Caco-2 (cell line): Measurements from ENCODE around the gene ST6GALNAC5. TPM values are rescaled to one million over a fixed set of nuclear protein-coding genes. Genes with fewer than 3 reads are reported as not detected.

ENCODE experiments used
- BruUV-seq: library from RNA; stranded (reverse); fragments of 400-500 nt; replicated peaks from 2 replicates; lab custom pipeline; 2021; lab: Mats Ljungman, UMichigan
- CTCF ChIA-PET: fragments of 300-600 bp; sonication (Branson Sonifier 250); formaldehyde crosslinking; loops from one replicate; lab custom pipeline; 2022; ENCODE audit warnings: antibody characterized with exemption; lab: Charles Lee
- POLR2A ChIA-PET: fragments of 300-600 bp; sonication (Branson Sonifier 250); formaldehyde crosslinking; loops from one replicate; lab custom pipeline; 2022; ENCODE audit warnings: antibody characterized with exemption; lab: Charles Lee
- DNase-seq, 2 experiments: peaks; one replicate each; pipeline versions ENCODE4 v3.0.0 to v3.0.0-alpha.2; 2020 to 2022
- H3K27me3 ChIP-seq: replicated peaks from 2 replicates; pipeline ENCODE4 v1.6.0; 2011; ENCODE audit warnings: low read length; ENCODE audit not compliant: control insufficient read depth, insufficient read depth
- H3K36me3 ChIP-seq: 2 replicates; pipeline ENCODE4 v1.5.1; 2011; ENCODE audit warnings: low read length; ENCODE audit not compliant: control insufficient read depth, insufficient read depth
- H3K4me1 ChIP-seq: fragments of 250-450 bp; sonication (Bioruptor Pico); 2 replicates; pipeline ENCODE4 v1.5.1; 2020; ENCODE audit warnings: mild to moderate bottlenecking
- H3K4me3 ChIP-seq: 2 replicates; pipeline ENCODE4 v1.5.1; 2011; ENCODE audit warnings: low read depth, mild to moderate bottlenecking, control low read depth, low read length
- H3K9me3 ChIP-seq: fragments of 250-450 bp; sonication (Bioruptor Pico); 2 replicates; pipeline ENCODE4 v1.5.1; 2020; ENCODE audit warnings: mild to moderate bottlenecking, moderate library complexity
- H3K27ac Mint-ChIP-seq: one replicate; pipeline ENCODE4 v1.8.0; 2022; ENCODE audit warnings: mixed read lengths; ENCODE audit not compliant: unreplicated experiment
- H3K27me3 Mint-ChIP-seq: one replicate; pipeline ENCODE4 v1.8.0; 2022; ENCODE audit warnings: mixed read lengths; ENCODE audit not compliant: insufficient read depth, unreplicated experiment
- H3K36me3 Mint-ChIP-seq: one replicate; pipeline ENCODE4 v1.8.0; 2022; ENCODE audit warnings: mild to moderate bottlenecking, mixed read lengths; ENCODE audit not compliant: insufficient read depth, unreplicated experiment
- H3K4me1 Mint-ChIP-seq: one replicate; pipeline ENCODE4 v1.8.0; 2022; ENCODE audit warnings: low read depth, mixed read lengths; ENCODE audit not compliant: unreplicated experiment
- H3K4me3 Mint-ChIP-seq: one replicate; pipeline ENCODE4 v1.8.0; 2022; ENCODE audit warnings: mild to moderate bottlenecking, moderate library complexity, mixed read lengths; ENCODE audit not compliant: unreplicated experiment
- H3K9me3 Mint-ChIP-seq: one replicate; pipeline ENCODE4 v1.8.0; 2022; ENCODE audit warnings: mixed read lengths; ENCODE audit not compliant: unreplicated experiment
- CTCF ChIP-seq, 2 experiments: fragments of 200-600 bp in 1 of 2; IDR thresholded peaks; 1 replicate in 1 of 2; 2 replicates in 1 of 2; pipeline versions ENCODE4 v1.5.1 to v1.8.0; 2011 to 2022; ENCODE audit warnings: antibody characterized with exemption in 1 of 2, control low read depth in 1 of 2, inconsistent platforms in 1 of 2, low read depth in 1 of 2, low read length in 1 of 2, mild to moderate bottlenecking in 1 of 2, moderate library complexity in 1 of 2; ENCODE audit not compliant: insufficient read depth in 1 of 2, severe bottlenecking in 1 of 2, unreplicated experiment in 1 of 2
- intact Hi-C: fragments of 100-400 bp; cut with micrococcal nuclease; formaldehyde crosslinking; loops from one replicate; pipeline ENCODE4 v1.10.0; 2022; ENCODE audit not compliant: unreplicated experiment
- total RNA-seq: library from RNA; stranded (reverse); gene quantifications from 2 replicates; pipeline ENCODE4 v1.2.3, GENCODE V29; 2022

Gene ST6GALNAC5
- total RNA-seq, 1 experiment from 2014 or later, result 0.09 TPM

DNA sequence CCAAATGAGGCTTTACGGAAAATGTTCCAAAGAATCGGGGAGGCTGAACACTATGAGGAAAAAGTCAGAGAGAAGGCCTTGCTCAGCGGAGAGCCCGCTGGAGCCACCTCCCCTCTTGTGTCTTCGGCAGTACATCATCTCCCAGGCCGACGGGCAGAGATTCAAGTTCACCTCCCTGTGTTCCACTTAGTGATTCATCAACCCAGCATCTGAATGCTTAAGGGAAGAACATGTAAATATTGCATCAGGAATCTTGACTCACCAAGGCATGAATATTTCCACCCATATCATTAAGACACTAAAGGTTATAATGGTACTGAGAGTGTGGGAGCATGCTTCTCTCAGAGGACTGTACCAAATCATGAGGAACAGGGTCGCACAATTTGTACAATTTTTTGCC, 172.5 kb downstream of the ST6GALNAC5 start:
- CTCF ChIA-PET, result no interaction called here
- Histone ChIP-seq H3K9me3 (no peaks in the 10 kb centered on the region), H3K27me3 (no peaks in the 10 kb centered on the region), H3K4me3 (no peak overlapping the region), H3K4me1 (no peaks in the 10 kb centered on the region), H3K36me3 (no peaks in the 10 kb centered on the region)
- Mint-ChIP-seq H3K27ac (no peak overlapping the region), H3K4me3 (no peak overlapping the region), H3K9me3 (peaks cover 9% of the 10 kb centered on the region), H3K36me3 (peaks cover 7% of the 10 kb centered on the region), H3K4me1 (no peaks in the 10 kb centered on the region), H3K27me3 (no peaks in the 10 kb centered on the region)
- POLR2A ChIA-PET, result no interaction called here
- TF ChIP-seq CTCF (IDR thresholded peaks at IDR 0.05; ENCODE audit: insufficient read depth in 1 of 2, low read depth in 1 of 2, low read length in 1 of 2, severe bottlenecking in 1 of 2, unreplicated experiment in 1 of 2), result no peak
- intact Hi-C loops, result no loop called here
- BruUV-seq, result no TSS peak
- DNase-seq, result no peak

- no peak overlapping the region for H3K27ac Mint-ChIP-seq
- Histone ChIP-seq H3K36me3 (no peaks in the 10 kb centered on the region), H3K9me3 (no peaks in the 10 kb centered on the region), H3K4me3 (no peak overlapping the region), H3K27me3 (no peaks in the 10 kb centered on the region), H3K4me1 (no peaks in the 10 kb centered on the region)
- peaks cover 9% of the 10 kb centered on the region for H3K9me3 Mint-ChIP-seq
- no peak for DNase-seq
- H3K4me1 Mint-ChIP-seq, result no peaks in the 10 kb centered on the region
- TF ChIP-seq CTCF (IDR thresholded peaks at IDR 0.05; ENCODE audit: insufficient read depth in 1 of 2, low read depth in 1 of 2, low read length in 1 of 2, severe bottlenecking in 1 of 2, unreplicated experiment in 1 of 2), result no peak
- ChIA-PET CTCF (no interaction called here), POLR2A (no interaction called here)
- no TSS peak for BruUV-seq
- H3K36me3 Mint-ChIP-seq, result peaks cover 7% of the 10 kb centered on the region
- intact Hi-C loops, result no loop called here
- H3K4me3 Mint-ChIP-seq, result no peak overlapping the region
- H3K27me3 Mint-ChIP-seq, result no peaks in the 10 kb centered on the region
Observed at GRCh38 chr1:77040826-77041225, 173.5 kb downstream of the ST6GALNAC5 start.

DNA sequence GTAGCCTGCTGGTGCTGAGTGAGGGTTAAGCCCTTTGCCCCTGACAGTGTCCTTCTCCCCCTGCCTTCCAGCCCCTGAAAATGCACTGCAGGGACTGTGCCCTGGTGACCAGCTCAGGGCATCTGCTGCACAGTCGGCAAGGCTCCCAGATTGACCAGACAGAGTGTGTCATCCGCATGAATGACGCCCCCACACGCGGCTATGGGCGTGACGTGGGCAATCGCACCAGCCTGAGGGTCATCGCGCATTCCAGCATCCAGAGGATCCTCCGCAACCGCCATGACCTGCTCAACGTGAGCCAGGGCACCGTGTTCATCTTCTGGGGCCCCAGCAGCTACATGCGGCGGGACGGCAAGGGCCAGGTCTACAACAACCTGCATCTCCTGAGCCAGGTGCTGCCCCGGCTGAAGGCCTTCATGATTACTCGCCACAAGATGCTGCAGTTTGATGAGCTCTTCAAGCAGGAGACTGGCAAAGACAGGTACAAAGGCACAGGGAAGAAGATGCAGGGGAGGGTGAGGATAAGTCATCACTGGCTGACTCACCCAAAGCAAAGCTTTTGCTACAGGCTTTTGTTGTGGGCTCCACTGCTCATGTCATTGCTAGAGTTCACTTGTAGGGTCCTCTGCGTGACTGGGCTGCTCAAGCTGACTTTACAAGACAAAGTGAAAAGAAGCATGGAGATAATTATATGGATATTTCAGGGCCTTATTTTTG, 177.0 kb downstream of the ST6GALNAC5 start:
- POLR2A ChIA-PET, result no interaction called here
- no peak overlapping the region for H3K4me3 Mint-ChIP-seq
- CTCF ChIA-PET, result no interaction called here
- Histone ChIP-seq H3K4me1 (no peaks in the 10 kb centered on the region), H3K4me3 (no peak overlapping the region), H3K9me3 (no peaks in the 10 kb centered on the region), H3K36me3 (no peaks in the 10 kb centered on the region), H3K27me3 (no peaks in the 10 kb centered on the region)
- no peaks in the 10 kb centered on the region for H3K27me3 Mint-ChIP-seq
- no peaks in the 10 kb centered on the region for H3K9me3 Mint-ChIP-seq
- H3K4me1 Mint-ChIP-seq, result no peaks in the 10 kb centered on the region
- no TSS peak for BruUV-seq
- DNase-seq, result no peak
- no peak overlapping the region for H3K27ac Mint-ChIP-seq
- TF ChIP-seq CTCF (IDR thresholded peaks at IDR 0.05; ENCODE audit: insufficient read depth in 1 of 2, low read depth in 1 of 2, low read length in 1 of 2, severe bottlenecking in 1 of 2, unreplicated experiment in 1 of 2), result no peak
- intact Hi-C loops, result no loop called here
- no peaks in the 10 kb centered on the region for H3K36me3 Mint-ChIP-seq
